ENCODE results near the gene XRN2.

GRCh38 chr20:21357844-21358243 lies 54.7 kb downstream of the XRN2 start:
- no peak for TF ChIP-seq NR3C1 (IDR thresholded peaks at IDR 0.05)
- TF ChIP-seq RCOR1 (IDR thresholded peaks at IDR 0.05; ENCODE audit: low read depth, low read length): no peak

Data from A549 (cell line).